Stimulated activated CD4-positive, alpha-beta T cell treated with anti-CD3 and anti-CD28 coated beads, Interleukin-1b, Interleukin-23, amount 100 ng/mL, for 4 hours (primary cell): ENCODE results near the gene GFRA4.

Experiments
- DNase-seq, 2 donors: peaks; one replicate each; pipeline ENCODE4 v3.0.0-alpha.2; 2020; ENCODE audit warnings: low read depth in 2 of 2

GFRA4 gene

DNA sequence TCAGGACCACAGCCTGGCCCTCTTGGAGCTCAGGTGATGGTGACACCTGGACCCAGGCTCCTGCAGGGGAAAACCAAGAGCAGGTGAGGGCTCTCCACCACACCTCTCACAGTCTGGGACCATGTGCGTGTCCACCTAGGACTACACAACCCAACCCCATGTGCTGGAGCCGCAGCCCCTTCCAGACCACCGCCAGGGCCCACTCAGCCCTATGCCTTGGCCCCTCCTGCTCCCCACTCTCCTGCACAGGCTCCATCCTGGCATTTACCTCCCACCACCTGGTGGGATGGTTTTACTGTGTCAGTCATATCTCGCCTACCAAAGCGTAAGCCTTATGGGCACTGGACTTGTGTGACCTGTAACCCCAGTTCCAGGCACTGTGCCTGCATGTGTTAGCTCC is 31.7 kb upstream of the GFRA4 start:
- no peak for DNase-seq

DNA sequence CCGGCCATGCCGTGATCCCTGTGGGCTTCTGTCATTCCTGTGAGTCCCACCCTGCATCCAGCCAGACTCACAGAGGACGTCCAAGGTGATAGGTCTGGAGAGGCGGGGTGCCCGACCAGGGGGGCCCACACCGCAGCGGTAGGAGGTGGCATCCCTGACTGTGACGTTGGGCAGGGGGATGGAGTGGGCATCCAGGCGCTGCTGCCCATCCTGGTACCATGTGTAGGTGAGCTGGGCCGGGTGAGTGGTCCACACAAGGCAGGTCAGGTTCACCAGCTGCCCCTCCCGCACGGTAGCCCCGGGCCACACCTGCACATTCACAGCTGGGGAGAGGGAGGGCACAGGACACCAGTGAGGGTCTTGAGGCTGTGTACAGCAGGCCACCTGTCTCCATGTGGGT is 30.2 kb upstream of the GFRA4 start:
- no peak for DNase-seq

DNA sequence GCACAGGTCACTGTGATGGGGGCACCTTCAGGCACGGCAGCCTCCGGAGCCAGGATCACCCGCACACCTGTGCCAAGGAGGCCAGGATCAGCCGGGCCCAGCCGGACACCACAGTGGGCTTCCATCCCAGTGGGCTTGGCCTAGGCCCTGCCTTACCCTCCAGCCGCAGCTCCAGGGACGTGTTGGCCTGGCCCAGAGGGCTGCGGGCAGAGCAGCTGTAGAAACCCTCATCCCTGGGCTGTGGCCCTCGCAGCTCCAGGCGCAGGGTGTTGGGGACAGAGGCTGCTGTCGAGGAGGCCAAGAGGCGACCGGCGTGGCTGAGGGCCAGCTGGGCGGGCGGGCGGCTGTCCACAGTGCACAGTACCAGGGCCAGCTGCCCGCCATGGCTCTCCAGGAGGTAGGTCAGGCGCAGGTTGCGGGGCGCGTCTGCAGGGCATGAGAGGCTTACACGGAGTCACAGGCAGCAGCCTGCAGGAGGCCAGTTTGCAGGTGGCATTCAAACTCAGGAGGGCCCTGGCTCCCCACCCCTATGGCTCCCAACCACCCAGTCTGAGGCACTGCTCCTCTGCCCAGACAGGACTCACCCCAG is 29.6 kb upstream of the GFRA4 start:
- no peak for DNase-seq

DNA sequence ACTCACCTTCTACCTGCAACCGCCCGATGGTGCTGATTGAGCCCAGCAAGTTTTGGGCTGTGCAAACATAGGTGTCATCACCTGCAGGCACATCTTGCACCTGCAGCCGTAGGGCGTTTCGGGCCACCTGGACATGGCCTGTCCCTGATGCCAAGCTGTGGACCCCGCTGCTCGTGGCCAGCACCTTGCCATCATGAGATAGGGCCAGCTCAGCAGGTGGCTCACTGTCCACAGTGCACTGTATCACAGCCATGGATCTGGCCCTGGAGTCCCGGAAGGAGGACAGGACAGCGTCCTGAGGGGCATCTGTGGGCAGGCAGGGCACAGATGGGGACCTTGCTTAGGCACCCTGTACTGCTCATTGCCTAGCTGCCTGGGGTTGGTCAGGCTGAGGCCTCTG is 28.7 kb upstream of the GFRA4 start:
- DNase-seq = no peak

DNA sequence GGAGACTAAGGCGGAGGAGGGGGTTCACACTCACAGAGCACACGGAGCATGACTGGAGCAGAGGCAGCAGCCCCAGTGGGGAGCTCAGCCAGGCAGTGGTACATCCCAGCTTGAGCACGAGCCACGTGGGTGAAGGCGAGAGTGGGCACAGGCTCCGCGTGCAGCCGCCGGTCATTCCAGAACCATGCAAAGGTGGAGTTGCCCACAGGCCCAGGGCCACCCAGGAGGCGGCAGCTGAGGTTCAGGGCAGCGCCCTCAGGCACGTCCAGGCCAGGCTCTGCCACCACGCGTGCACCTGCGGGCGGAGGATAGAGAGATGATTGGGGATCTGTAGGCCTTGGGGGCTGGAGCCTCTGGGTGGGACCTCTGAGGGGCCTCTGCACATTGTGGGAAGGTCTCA is 28.1 kb upstream of the GFRA4 start:
- no peak for DNase-seq

DNA sequence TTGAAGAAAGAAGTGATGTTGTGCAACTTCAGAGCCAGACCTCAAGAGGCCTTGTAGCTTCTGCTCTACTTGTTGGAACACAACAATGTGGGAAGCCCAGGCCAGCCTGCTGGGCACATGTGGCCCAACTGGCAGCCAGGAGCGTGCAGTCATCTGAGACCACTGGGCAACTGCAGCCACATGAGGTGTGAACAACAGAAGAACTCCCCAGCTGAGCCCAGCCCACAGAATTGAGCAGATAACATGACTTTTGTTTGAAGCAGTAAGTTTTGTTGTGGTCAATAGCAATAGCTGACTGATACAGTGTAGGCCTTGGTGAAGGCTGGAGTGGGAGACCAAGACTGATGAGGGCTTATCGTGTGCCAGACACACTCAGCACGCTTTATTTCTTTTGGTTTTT is 27.2 kb upstream of the GFRA4 start:
- no peak for DNase-seq

DNA sequence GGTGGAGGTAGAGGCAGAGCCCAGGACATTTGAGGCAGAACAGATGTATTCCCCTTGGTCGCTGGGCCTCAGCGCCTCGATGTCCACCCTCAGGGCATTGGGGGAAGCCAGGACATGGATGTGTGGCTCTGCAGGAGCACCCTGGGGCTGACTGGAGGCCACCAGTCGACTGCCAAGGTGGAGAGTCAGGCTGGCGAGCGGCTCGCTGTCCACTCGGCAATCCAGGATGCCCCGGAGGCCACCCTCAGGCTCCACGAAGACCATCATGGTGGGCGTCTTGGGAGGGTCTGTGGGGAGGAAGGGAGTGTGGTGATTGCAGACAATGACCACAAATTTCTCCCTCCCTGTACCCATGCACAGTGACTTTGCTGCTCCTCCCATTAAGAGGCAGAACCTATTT is 26.8 kb upstream of the GFRA4 start:
- DNase-seq = no peak

DNA sequence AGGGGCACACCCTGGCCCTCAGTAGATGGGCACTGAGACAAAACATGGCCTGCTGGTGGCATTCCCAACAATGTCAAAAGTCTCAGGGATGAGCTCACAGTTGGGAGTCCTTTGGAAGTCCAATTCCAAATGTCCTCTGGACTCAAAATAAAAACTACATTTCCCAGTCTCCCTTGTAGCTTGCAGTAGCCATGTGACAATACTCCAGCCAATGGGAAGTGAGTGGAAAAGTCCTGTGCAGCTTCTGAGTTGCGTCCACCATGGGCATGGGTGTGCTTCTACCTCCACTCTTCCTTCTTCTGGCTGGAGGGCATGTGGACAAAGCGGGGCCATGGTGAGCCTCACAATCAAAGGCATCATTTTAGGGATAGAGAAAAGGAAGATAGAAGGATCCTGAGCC is 24.5 kb upstream of the GFRA4 start:
- no peak for DNase-seq

DNA sequence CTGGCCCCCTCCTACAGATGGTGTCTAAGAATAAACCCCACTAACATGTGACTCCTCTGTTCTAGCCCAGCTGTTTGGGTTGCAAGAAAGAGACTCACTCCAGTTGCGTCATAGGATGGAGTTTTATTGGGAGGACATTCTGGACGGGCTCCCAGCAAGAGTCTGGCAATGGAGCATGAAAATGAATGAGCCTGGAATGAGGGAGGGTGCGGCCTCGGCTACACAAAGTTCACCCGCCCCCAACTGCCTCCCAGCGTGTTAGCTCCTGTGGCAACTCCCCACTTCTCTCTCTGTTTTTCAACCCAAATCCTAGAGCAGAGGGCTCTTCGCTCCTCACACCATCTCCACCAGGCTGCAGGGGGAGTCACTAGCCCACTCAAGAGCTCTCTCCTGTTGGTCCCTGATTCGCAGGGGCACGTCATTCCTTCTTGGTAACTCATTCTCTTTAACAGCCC is 23.7 kb upstream of the GFRA4 start:
- DNase-seq = no peak

DNA sequence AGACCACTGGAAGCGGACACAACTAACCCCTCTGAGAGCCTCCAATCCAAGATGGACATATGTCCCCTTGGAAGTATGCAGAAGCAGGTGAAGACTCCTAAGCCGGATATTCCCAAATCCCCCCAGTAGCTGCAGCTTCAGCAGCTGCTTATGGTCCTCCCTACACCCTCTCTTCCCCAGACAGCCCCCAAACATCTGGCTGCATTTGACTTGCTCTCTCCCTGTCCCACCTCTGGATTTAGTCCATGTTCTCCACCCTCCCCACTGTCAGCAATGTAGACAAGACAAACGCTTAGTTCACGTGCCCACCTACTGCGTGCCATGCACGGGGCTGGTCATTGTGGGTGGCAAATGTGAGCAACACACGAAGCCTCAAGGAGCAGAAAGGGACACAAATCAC is 23.2 kb upstream of the GFRA4 start:
- no peak for DNase-seq

DNA sequence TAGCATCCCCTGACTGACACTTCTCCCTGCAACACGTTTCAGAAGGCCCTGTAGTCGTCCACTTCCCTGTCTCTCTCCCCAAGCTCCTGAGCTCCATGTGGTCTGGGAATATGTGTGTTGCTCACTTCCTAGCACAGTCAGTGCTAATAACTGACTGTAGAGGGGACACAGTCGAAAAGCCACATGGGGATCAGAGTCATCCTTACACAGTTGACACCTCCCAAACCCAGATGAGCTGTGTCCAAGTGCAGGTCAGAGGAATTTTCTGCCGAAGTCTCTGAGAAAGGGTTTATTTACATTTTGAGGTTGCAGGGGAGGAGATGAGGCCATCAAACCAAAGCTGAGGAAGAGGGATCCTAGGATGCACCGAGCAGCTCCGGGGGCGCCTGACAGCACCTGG is 22.1 kb upstream of the GFRA4 start:
- DNase-seq = no peak

DNA sequence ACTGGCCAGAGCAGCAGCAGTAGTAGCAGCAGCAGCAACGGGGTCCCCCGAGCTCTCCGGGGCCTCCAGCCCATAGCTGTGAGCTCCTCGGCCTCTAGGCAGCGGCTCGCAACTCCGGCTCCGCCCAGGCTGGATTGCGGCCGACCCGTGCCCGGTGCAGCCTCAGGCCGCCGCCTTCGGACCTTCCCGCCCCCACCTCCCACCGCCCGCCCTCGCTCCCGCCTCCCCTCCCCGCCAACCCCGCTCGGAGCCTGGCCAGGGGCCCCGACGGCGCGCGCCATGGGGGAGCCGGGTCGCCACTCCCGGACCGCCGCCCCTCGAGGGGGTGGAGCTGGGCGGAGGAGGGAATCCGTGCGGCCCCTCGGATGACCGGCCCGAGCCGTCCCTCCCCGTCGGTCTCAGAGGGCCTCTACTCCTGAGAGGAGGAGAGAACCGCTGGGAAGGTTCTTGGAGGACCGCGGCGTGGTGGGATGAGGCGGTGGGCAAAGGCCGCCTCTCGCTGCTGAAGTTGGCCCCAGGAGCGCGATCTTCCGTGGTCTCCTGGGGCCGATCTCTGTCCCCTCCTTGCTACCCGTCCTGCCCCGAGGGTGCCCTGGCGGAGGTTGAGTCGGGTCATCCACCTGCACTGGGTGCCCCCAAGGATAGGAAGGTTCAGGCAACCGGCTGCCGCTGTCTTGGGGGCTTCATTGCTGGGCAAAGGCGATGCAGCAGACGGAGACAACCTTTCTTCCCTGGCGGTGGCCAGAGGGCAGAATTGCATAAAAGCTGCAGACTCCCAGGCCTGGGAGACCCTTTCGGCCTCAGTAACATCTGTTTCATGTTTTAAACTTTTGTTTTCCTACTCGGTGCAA is 19.0 kb upstream of the GFRA4 start, which contains the start of gene ADAM33:
Gene ADAM33, minus strand, starts transcription at position 80 of the 851 bp plus-strand sequence. Its CDS starts 6 bp downstream, at position 74.
- DNase-seq = no peak

DNA sequence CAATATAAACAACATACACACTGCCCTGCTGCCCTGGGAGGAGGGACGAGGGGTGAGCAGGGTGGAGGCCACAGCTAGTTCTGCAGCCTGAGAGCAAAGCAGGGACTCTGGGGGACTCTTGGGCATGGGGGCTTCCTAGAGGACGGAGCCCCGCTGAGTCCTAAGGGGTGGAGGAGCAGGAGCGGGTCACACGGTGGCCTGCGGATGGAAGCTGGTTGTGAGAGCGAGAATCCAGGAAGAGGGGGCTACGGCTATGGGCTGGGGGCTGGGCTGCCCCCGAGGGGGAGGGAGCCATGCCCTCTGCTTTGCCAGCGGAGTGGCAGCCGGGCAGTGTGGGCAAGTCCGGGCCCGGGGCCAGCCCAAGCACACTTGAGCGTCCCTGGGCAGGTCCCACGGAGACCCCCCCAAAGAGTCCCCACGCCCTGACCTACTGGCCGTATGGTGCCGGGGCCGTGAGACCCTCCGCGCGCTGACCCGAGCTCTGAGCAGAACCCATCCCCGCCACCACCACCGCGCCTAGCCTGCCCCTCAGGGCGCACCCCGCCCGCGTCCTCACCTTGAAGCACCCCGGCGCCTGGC is 18.2 kb upstream of the GFRA4 start:
- DNase-seq = no peak

DNA sequence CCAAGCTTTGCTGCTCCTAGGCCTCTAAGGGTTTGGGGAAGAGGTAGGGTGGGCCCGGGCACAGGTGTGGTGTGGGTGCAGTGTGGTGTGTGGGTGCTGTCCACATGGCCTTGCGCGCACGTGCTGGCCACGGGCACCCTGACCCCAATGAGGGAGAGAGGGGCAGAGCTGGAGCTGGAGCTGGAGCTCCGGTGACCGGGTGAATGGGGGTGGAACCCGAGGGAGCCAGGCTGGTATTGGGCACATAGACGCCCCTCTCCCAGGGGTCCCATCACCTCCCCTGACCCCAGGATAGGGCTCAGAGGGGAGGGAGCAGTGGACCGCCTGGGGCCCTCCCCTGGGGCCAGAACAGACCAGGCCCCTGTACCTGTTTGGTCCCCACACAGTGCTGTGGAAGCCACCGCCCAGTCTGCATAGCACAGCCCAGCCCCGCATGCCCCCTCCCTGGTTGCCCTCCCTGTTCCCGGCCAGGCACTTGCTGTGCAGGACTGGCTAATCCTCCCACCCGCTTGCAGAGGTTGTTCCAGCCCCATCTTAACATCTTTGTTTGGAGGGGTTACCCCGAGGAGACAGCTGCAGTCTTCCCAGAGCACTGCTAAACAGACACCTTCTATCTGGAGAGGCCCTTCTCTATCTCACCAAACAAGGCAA is 17.6 kb upstream of the GFRA4 start:
- DNase-seq = no peak

DNA sequence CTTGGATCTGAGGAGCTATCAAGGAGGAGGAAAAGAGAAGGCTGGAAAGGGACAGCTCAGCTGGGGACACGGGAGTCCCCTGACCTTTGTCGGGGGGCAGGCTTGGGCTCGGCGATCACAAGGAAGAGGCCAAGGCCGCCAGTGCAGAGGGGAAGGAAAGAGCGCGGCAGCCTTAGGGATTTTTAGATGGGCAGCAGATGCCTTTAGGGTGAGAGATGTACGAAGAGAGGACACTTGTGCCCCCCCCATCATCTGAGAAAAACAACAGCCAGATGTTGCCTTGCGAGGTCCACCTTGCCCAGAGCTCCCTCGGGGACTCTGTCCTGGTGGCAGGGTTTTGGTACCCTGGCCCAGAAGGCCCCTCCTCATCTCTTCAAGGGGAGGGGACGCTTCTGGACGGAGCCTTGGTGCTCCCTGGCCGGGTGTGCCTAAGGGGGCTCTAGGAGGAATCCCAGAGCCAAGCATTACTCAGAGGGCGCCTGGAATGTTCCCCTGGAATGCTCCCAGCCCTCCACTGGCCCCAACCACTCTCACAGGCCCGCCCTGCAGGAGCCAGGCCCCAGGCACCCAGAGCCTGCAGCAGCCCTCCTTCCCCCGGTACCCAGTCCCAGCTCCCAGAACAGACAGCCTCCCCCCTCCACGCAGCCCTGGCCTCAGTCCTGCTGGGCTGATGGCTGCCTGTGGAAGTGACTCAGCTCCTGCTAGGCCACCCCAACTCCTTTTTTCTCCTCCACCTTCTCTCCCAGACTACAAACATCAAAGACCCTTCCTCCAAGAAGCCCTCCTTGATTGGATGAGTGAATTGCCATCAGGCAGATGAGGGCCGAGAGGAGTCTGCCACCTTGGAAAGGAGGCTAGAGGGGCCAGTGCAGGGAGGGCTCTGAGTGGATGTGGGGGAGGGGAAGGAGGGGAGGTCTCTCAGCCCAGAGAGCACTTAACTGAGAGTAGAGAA is 16.8 kb upstream of the GFRA4 start:
- no peak for DNase-seq

DNA sequence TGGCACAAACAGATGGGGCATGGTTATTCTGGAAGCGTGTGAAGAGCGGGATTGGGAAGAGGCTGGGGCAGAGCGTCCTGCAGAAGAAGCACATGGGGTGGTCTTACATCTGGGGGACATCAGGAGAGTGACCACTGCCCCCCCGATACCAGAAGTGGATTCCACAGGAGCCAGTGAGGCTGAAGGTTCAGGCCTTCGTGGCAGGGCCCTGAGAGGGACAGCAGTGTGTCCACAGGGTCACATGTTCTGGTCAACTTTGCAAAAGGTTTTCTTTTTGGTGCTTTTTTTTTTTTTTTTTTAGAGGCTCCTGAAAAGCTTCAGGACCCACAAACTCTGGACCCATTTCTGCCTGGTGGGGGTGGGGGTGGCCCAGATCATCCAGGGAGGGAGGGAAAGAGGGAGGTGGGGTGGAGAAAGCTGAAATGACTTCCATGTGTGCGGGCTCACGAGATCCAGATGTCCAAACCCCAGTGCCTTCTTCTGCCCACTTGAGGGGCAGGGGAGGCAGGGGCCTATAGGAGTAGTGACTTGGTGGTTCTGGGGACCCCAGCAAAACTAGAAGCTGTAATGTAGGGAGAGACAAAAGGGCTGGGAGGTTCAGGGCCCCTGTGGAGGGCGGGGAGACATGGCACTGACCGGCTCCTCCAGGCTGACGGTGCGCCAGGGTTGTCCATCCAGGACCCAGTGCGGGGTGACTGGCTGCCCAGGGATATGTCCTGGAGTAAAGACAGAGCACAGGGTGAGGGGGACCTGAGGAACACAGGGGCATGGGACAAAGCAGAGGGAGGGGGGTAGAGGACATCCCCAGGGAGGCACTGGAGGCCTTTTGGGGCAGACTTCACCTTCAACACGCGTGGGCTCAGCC is 15.9 kb upstream of the GFRA4 start:
- DNase-seq = no peak

DNA sequence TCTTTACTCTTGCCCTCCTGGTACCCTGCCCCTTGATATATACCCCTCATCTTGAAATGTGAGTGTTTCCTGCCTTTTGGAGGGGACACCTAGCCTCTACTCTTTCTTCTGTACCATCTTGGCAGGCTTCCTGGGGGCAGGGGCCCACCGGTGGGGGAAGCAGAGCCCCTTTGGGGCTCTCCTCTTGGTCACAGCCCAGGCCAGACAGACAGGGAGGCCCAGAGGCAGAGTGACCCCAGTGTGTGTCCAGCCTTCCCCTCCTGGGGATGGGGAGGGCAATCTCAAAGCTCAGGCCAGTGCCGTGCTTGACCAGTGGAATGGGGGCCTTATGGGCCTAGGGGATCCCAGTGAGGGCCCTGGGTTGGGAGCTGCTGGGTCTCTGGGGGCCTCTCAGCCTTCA is 15.0 kb upstream of the GFRA4 start:
- no peak for DNase-seq

DNA sequence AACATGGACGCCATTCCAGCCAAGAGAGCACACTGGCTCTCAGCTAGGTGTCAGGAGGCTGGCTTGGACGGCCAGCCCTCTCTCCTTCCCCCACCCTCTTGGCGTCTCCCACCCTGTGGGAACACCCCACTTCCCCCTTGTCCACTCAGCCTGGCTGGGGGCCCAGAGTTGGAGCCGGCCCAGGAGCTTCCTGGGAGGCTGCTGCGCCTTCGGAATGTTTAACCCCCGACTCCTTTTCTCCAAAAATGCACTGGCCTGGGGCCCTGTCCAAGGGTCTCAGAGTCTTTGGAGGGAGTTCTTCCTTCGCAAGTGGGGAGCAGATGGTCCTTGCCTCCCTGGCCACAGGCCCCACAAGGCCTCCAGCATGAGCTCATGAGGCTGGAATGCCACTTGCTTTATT is 14.5 kb upstream of the GFRA4 start:
- DNase-seq = no peak

DNA sequence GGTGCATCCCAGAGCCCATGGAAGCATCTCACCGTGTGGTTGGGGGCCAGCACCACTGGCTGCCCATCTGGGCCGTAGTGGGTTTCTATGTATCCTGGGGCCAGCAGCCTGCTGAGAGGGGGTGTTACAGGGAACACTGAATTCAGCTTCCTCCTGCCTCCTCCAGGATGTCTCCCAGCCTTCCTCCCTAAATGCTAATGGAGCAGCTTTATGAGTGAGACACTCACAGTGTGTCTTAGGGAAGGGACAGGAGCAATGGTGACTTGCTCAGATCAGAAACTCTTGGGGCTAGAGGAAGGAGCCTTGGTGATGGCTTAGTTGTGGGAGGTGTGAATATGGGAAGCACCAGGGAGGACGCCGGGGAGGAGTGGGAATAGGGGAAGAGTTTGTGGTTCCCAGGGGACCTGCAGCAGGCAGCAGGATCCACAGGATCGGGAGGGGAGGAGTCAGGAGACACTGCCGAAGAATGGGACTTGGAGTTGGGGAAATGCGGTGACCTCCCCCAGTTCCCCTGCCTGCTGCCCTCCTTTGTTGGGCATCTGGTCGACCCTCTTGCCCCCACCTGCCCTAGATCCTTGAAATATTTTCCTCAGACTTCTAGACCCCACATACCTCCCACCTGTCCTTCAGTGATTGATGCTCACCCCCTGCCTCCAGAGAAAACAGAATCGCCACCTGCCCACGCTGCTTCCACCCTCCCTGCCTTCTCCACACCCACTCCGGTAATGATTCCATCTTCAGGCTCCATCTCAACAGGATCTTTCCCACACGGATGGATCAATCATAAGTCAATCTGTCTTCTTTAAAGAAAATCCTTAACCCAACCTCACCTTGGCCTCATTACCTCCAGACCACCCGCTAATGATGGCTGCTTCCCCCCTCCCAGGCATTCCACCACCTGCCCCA is 12.0 kb upstream of the GFRA4 start:
- no peak for DNase-seq
